Body of pancreas (tissue), 4 donors: Measurements from ENCODE around the gene TRIOBP.

Source experiments
- CTCF ChIP-seq, 7 experiments: fragments of 450-650 bp in 4 of 7; fragments of 200-600 bp in 3 of 7; sonication (generic) in 3 of 7; IDR thresholded peaks; one replicate each; pipeline ENCODE4 v1.5.1; 2016 to 2019; ENCODE audit warnings: antibody characterized with exemption in 7 of 7
- POLR2A ChIP-seq, 3 donors: fragments of 450-650 bp; IDR thresholded peaks; one replicate each; pipeline ENCODE4 v1.6.1; 2016; ENCODE audit warnings: antibody characterized with exemption in 3 of 3, mild to moderate bottlenecking in 2 of 3

- TF ChIP-seq CTCF (IDR thresholded peaks at IDR 0.05), result no peak
- no peak for TF ChIP-seq POLR2A (IDR thresholded peaks at IDR 0.05)
Measured at GRCh38 chr22:37819105-37819433, 122.2 kb downstream of the TRIOBP start.
